GM18870 (cell line): ENCODE data around the gene ZNF571.

Source experiments
- ATAC-seq: cut with Tn5 transposase; IDR thresholded peaks from one replicate; pipeline ENCODE4 v1.9.1; 2021; ENCODE audit warnings: moderate library complexity; ENCODE audit not compliant: unreplicated experiment

The ZNF571 gene

GRCh38 chr19:37594304-37594981 is at the start of gene ZNF571, which contains the start of gene ZNF540:
ZNF571 (minus strand) TSS chr19:37594792; CDS start chr19:37586676, 8,116 bp downstream.
ZNF540 (plus strand) TSS chr19:37594876; CDS start chr19:37598448, 3,572 bp downstream.
- peak; percentile 94 for ATAC-seq

GRCh38 chr19:37635076-37636056 is 40.8 kb upstream of the ZNF571 start:
- no peak for ATAC-seq

GRCh38 chr19:37594982-37595382 is 390 bp upstream of the ZNF571 start:
- peak; percentile 23 for ATAC-seq

DNA sequence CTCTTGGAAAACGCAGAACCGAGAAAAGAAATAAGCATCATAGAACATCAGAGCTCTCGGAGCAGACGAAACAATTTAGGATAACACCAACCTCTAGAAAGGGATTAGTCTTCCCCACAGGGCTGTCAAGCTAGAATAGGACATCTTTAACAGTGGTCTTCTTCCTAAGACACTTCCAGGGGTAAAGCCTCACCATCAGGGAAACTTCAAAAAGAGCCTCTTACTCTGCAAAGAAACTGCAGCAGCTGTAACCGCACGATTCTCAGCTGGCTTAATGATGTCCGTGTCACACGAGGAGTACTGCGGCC is 642 bp downstream of the ZNF571 start:
- peak; percentile 22 for ATAC-seq

- no peak for ATAC-seq
These were observed 11.3 kb downstream of the ZNF571 start for GRCh38 chr19:37583340-37583739.

DNA sequence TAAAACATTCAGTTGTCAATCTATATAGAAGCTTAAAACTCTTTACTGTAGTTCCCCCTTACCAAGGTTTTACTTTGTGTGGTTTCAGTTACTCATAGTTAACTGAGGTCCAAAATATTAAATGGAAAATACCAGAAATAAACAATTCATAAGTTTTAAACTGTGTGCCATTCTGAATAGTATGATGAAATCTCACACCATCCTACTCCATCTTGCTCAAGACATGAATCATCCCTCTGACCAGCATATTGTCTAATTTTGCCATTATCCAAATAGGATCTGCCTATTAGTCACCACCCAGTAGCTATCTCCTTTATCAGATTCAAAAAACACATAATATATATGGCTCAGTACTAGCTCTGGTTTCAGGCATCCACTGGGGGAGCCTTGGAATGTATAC is 22.4 kb downstream of the ZNF571 start:
- no peak for ATAC-seq

- ATAC-seq = no peak
These were observed 29.3 kb downstream of the ZNF571 start for GRCh38 chr19:37565370-37565669.

- ATAC-seq = no peak
These were observed 29.8 kb downstream of the ZNF571 start for GRCh38 chr19:37564624-37565369.

DNA sequence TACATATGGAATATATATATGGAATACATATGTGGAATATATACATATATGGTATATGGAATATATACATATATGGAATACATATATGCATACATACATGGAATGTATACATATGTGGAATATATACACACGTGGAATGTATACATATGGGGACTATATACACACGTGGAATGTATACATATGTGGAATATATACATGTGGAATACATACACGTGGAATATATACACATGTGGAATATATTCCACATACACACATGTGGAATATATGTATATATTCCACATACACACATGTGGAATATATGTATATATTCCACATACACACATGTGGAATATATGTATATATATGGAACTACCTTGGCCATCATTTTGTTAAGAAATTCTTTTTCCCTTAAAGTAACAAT is 31.1 kb downstream of the ZNF571 start:
- no peak for ATAC-seq

GRCh38 chr19:37551129-37551993 is 43.2 kb downstream of the ZNF571 start:
- no peak for ATAC-seq

DNA sequence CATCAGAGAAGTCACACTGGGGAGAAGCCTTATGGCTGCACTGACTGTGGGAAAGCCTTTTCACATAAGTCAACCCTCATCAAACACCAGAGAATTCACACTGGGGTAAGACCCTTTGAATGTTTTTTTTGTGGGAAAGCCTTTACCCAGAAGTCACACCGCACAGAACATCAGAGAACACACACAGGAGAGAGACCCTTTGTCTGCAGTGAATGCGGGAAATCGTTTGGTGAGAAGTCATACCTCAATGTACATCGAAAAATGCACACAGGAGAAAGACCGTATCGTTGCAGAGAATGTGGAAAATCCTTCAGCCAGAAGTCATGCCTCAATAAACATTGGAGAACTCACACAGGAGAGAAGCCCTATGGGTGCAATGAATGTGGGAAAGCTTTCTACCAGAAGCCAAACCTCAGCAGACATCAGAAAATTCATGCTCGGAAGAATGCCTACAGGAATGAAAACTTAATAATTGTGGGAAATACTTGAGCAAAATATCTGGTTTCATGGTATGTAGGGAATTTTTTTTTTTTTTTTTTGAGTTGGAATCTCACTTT is 57.1 kb downstream of the ZNF571 start:
- ATAC-seq = no peak

DNA sequence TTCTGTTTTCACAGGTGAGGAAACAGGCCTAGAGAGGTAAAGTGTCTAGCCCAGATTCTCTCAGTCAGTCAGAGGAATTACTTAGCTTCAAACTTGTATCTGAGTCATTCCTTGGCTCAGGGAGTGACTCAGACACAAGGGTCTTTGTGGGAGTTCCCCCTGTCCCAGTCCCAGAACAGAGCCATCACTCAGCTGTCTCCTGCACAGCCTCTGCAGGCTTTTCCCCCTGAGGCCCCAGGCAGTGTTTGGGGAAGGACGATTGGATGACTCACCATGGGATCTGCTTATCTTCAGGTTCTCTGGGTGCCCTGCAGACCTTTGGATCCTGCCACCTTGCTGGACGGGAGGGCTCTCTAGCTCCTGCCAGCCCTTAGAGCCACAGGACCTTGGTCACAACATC is 74.7 kb downstream of the ZNF571 start:
- no peak for ATAC-seq
